SK-N-SH (cell line): Measurements from ENCODE around the gene PRAMEF2. TPM values are rescaled to one million over a fixed set of nuclear protein-coding genes. Genes with fewer than 3 reads are reported as not detected.

Experiments used
- polyA plus RNA-seq, 3 experiments: library from polyadenylated mRNA; depleted of rRNA; stranded (reverse); fragments of >200 nt; gene quantifications; 2 replicates each; pipeline ENCODE4 v1.2.3, GENCODE V29; 2012

PRAMEF2 gene
- polyA plus RNA-seq, 1 of the 3 experiments (the other 2 are of a cell fraction) = not detected

Other genes with a start within 250 kb of the PRAMEF2 start
- gene DHRS3, start 238.9 kb upstream of the PRAMEF2 start, polyA plus RNA-seq (2012; rRNA removed) = 29.6 and 44.8 TPM in 2 replicates
- gene AADACL4, start 213.0 kb upstream of the PRAMEF2 start, polyA plus RNA-seq (2012; rRNA removed) = 0.32 and 0.59 TPM in 2 replicates
- gene AADACL3, start 141.0 kb upstream of the PRAMEF2 start, polyA plus RNA-seq (2012; rRNA removed) = not detected in 2 replicates
- not detected in 2 replicates for gene CFAP107, start 110.9 kb upstream of the PRAMEF2 start, polyA plus RNA-seq (2012; rRNA removed)
- not detected in 2 replicates for gene PRAMEF12, start 83.3 kb upstream of the PRAMEF2 start, polyA plus RNA-seq (2012; rRNA removed)
- not detected in 2 replicates for gene PRAMEF1, start 65.7 kb upstream of the PRAMEF2 start, polyA plus RNA-seq (2012; rRNA removed)
- not detected in 2 replicates for gene PRAMEF11, start 25.7 kb upstream of the PRAMEF2 start, polyA plus RNA-seq (2012; rRNA removed)
- gene HNRNPCL1, start 8.4 kb upstream of the PRAMEF2 start, polyA plus RNA-seq (2012; rRNA removed) = not detected in 2 replicates
- not detected in 2 replicates for gene PRAMEF4, start 29.1 kb downstream of the PRAMEF2 start, polyA plus RNA-seq (2012; rRNA removed)
- gene PRAMEF10, start 41.2 kb downstream of the PRAMEF2 start, polyA plus RNA-seq (2012; rRNA removed) = not detected in 2 replicates
- gene PRAMEF7, start 59.5 kb downstream of the PRAMEF2 start, polyA plus RNA-seq (2012; rRNA removed) = not detected in 2 replicates
- gene PRAMEF6, start 90.5 kb downstream of the PRAMEF2 start, polyA plus RNA-seq (2012; rRNA removed) = not detected in 2 replicates
- gene PRAMEF27, start 199.5 kb downstream of the PRAMEF2 start, polyA plus RNA-seq (2012; rRNA removed) = not detected in 2 replicates
- gene HNRNPCL3, start 203.7 kb downstream of the PRAMEF2 start, polyA plus RNA-seq (2012; rRNA removed) = not detected in 2 replicates
- not detected in 2 replicates for gene PRAMEF25, start 213.7 kb downstream of the PRAMEF2 start, polyA plus RNA-seq (2012; rRNA removed)